Cerebellar cortex (tissue), 1 donor: ENCODE measurements around the gene KIAA0232.
"Not testable (repeated sequence)": the region's sequence is repeated elsewhere in the genome, so short reads cannot be mapped to it uniquely, and the experiment has no call there.

Experiments used
- DNase-seq: peaks from one replicate; pipeline ENCODE4 v3.0.0-alpha.2; 2015; ENCODE audit warnings: low spot score

The KIAA0232 gene

GRCh38 chr4:6773616-6774540 is 8.6 kb upstream of the KIAA0232 start:
- no peak for DNase-seq

GRCh38 chr4:6775746-6776145 is 6.8 kb upstream of the KIAA0232 start:
- DNase-seq, result no peak

GRCh38 chr4:6776920-6777635 is 5.4 kb upstream of the KIAA0232 start:
- DNase-seq, result no peak

GRCh38 chr4:6777636-6778281 is 4.8 kb upstream of the KIAA0232 start:
- DNase-seq, result peak; percentile 15

- no peak for DNase-seq
These were observed 4.1 kb upstream of the KIAA0232 start for GRCh38 chr4:6778435-6778834.

GRCh38 chr4:6779667-6780565 is 2.6 kb upstream of the KIAA0232 start:
- peak; percentile 51 for DNase-seq

- no peak for DNase-seq
These were observed 1.4 kb upstream of the KIAA0232 start for GRCh38 chr4:6781113-6781512.

GRCh38 chr4:6781561-6781960 is 966 bp upstream of the KIAA0232 start:
- DNase-seq, result peak; percentile 18

- no peak for DNase-seq
These were observed 251 bp downstream of the KIAA0232 start for GRCh38 chr4:6782846-6783110.

GRCh38 chr4:6783111-6783981 is 819 bp downstream of the KIAA0232 start:
- peak; percentile 86 for DNase-seq

- DNase-seq, result no peak
These were observed 3.0 kb downstream of the KIAA0232 start for GRCh38 chr4:6785572-6785925.

GRCh38 chr4:6788123-6788522 is 5.6 kb downstream of the KIAA0232 start:
- DNase-seq, result no peak

- not testable (repeated sequence) for DNase-seq
These were observed 8.7 kb downstream of the KIAA0232 start for GRCh38 chr4:6791245-6791644.

GRCh38 chr4:6791796-6792195 is 9.3 kb downstream of the KIAA0232 start:
- DNase-seq, result not testable (repeated sequence)

GRCh38 chr4:6794189-6794588 is 11.7 kb downstream of the KIAA0232 start:
- DNase-seq, result no peak

- DNase-seq, result no peak
These were observed 13.3 kb downstream of the KIAA0232 start for GRCh38 chr4:6795821-6796220.

- not testable (repeated sequence) for DNase-seq
These were observed 14.8 kb downstream of the KIAA0232 start for GRCh38 chr4:6797368-6797767.

- no peak for DNase-seq
These were observed 16.6 kb downstream of the KIAA0232 start for GRCh38 chr4:6799091-6799490.

GRCh38 chr4:6802025-6802424 is 19.5 kb downstream of the KIAA0232 start:
- no peak for DNase-seq

GRCh38 chr4:6802626-6803025 is 20.1 kb downstream of the KIAA0232 start:
- DNase-seq, result no peak

GRCh38 chr4:6803246-6803645 is 20.7 kb downstream of the KIAA0232 start:
- no peak for DNase-seq
